ENCODE measurements around the gene DLGAP1. TPM values are rescaled to one million over a fixed set of nuclear protein-coding genes. Genes with fewer than 3 reads are reported as not detected.

The DLGAP1 gene
- total and polyA plus RNA-seq, 2 of the 8 experiments (the other 6 are each of a cell fraction or from before 2014, with no cell fraction given): 11.8 to 16.9 TPM

DNA sequence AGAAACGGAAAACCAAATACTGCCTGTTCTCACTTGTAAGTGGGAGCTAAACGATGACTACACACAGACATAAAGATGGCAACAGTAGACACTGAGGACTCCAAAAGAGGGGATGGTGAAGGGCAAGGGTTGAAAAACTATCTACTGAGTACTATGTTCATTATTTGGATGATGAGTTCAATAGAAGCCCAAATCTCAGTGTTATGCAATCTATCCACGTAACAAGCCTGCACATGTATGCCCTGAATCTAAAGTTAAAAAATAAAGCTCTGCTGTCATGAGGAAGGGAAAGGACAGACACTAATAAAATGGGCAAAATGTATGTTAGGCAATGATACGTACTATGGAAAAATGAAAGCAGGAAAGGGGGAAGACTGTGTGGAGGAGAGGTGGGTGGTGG, 629.1 kb downstream of the DLGAP1 start:
- H3K4me1 ChIP-seq (replicated peaks in 1 of 4; ENCODE audit: control insufficient read depth in 3 of 4, insufficient read depth in 4 of 4, low read length in 3 of 4): peaks cover 0 to 13% (median 4%) of the 10 kb centered on the region in 4 experiments; a peak in 5 of 7 replicates
- no peak for FAIRE-seq
- 89% methylated on average over 4 of the region's 4 CpGs; no CpG with 5 or more reads in 1 of the 2 experiments for WGBS, 2 experiments (ENCODE audit: extremely low coverage in 1 of 2, insufficient coverage in 1 of 2, insufficient read length in 1 of 2, insufficient replicate concordance in 2 of 2, low coverage in 1 of 2, low lambda C conversion rate in 2 of 2, missing lambda C conversion rate in 1 of 2)

More for the DNA sequence above, 629.1 kb downstream of the DLGAP1 start:
- no peak overlapping the region; a peak in 1 of 4 replicates for H3K4me2 ChIP-seq (ENCODE audit: insufficient read depth in 1 of 2, low read depth in 2 of 2, low read length in 2 of 2)
- no peak overlapping the region for H4K91ac ChIP-seq (replicated peaks; ENCODE audit: insufficient read length, low read length)
- H3K23ac ChIP-seq (ENCODE audit: insufficient read length): no peak overlapping the region
- ChIA-PET CTCF (ENCODE audit: partially characterized antibody) (interaction anchor here (1.1 to 1.2 kb wide), 2 partner anchors 161 to 174 kb away, joined by 3 read pairs; no protein-coding TSS in a partner anchor), POLR2A (ENCODE audit: partially characterized antibody) (no interaction called here)
- DNase-seq (ENCODE audit: low read depth in 1 of 2, low spot score in 2 of 2): no peak
- H3K56ac ChIP-seq (replicated peaks; ENCODE audit: insufficient read length, low read depth, low read length): no peak overlapping the region
- H4K20me1 ChIP-seq (replicated peaks in 1 of 2; ENCODE audit: control insufficient read depth in 1 of 2, insufficient read depth in 2 of 2, low read length in 2 of 2): no peaks in the 10 kb centered on the region
- TF ChIP-seq RBBP5 (IDR thresholded peaks at IDR 0.05; ENCODE audit: borderline replicate concordance, low read depth, low read length): no peak
- TF ChIP-seq, protein P1, sequence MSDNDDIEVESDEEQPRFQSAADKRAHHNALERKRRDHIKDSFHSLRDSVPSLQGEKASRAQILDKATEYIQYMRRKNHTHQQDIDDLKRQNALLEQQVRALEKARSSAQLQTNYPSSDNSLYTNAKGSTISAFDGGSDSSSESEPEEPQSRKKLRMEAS (IDR thresholded peaks at IDR 0.05): no peak
- TF ChIP-seq JUND (IDR thresholded peaks at IDR 0.05; ENCODE audit: low read length): no peak
- no peak for TF ChIP-seq EZH2 (IDR thresholded peaks at IDR 0.05; ENCODE audit: low read depth, low read length, severe bottlenecking)
- TF ChIP-seq NANOG (IDR thresholded peaks at IDR 0.05; ENCODE audit: insufficient read depth, low read depth, low read length, poor library complexity, severe bottlenecking): no peak
- no peak for TF ChIP-seq FOSL1 (IDR thresholded peaks at IDR 0.05; ENCODE audit: insufficient read depth, low read depth, low read length)
- TF ChIP-seq ASH2L (IDR thresholded peaks at IDR 0.05; ENCODE audit: low read length): no peak
- no peak for TF ChIP-seq CREB1 (IDR thresholded peaks at IDR 0.05)
- no peak for TF ChIP-seq ZNF274 (IDR thresholded peaks at IDR 0.05; ENCODE audit: borderline replicate concordance, extremely low read depth, low read length)
- no peak for TF ChIP-seq CHD2 (IDR thresholded peaks at IDR 0.05; ENCODE audit: low read length)
- no peak for TF ChIP-seq SIRT6 (IDR thresholded peaks at IDR 0.05; ENCODE audit: low read length)
- no peak for TF ChIP-seq BACH1 (IDR thresholded peaks at IDR 0.05; ENCODE audit: low read length)
- no peak overlapping the region for H2AK5ac ChIP-seq (ENCODE audit: low read depth, low read length)
- no peak overlapping the region for H3K14ac ChIP-seq (ENCODE audit: insufficient read length)
- H3K23me2 ChIP-seq (ENCODE audit: low read depth, low read length): no peaks in the 10 kb centered on the region
- H2BK15ac ChIP-seq (ENCODE audit: low read length): no peak overlapping the region
- no peak overlapping the region for H2BK120ac ChIP-seq (replicated peaks; ENCODE audit: low read depth, low read length)
- no peaks in the 10 kb centered on the region for H3K79me1 ChIP-seq (ENCODE audit: low read depth, low read length)
- H3K79me2 ChIP-seq (ENCODE audit: control insufficient read depth in 1 of 2, insufficient read depth in 2 of 2, low read length in 2 of 2): no peaks in the 10 kb centered on the region
- H3K36me3 ChIP-seq (ENCODE audit: control insufficient read depth in 2 of 4, insufficient read depth in 4 of 4, low read length in 3 of 4): no peaks in the 10 kb centered on the region
- H2BK12ac ChIP-seq (ENCODE audit: low read depth, low read length): no peak overlapping the region
- H2BK20ac ChIP-seq (ENCODE audit: low read length): no peak overlapping the region
- H4K8ac ChIP-seq (ENCODE audit: extremely low read depth, insufficient read depth, low read length): no peak overlapping the region
- H4K5ac ChIP-seq (ENCODE audit: insufficient read length, low read depth, low read length): no peak overlapping the region
- no peak overlapping the region for H3K4ac ChIP-seq (replicated peaks; ENCODE audit: insufficient read length, low read depth, low read length)
- no peak overlapping the region for H2BK5ac ChIP-seq (ENCODE audit: low read depth, low read length)
- H3K18ac ChIP-seq (ENCODE audit: extremely low read depth, low read length): no peak overlapping the region
- H3K27ac ChIP-seq (ENCODE audit: low read depth, low read length): no peak overlapping the region
- no peaks in the 10 kb centered on the region for H3K27me3 ChIP-seq (replicated peaks in 1 of 4; ENCODE audit: control insufficient read depth in 3 of 4, extremely low read depth in 1 of 4, insufficient read depth in 3 of 4, low read length in 3 of 4)
- no peak overlapping the region for H2AFZ ChIP-seq (ENCODE audit: low read length)
- no peak overlapping the region for H3K4me3 ChIP-seq (ENCODE audit: extremely low read depth in 1 of 4, insufficient read depth in 2 of 4, low read depth in 3 of 4, low read length in 4 of 4)
- H3K9ac ChIP-seq (replicated peaks in 1 of 4; ENCODE audit: extremely low read depth in 1 of 4, low read depth in 3 of 4, low read length in 3 of 4): no peak overlapping the region
- no peaks in the 10 kb centered on the region for H3K9me3 ChIP-seq (ENCODE audit: insufficient read depth in 2 of 2, low read depth in 1 of 2, low read length in 1 of 2)
